ENCODE results near the gene RPL18A. TPM values are rescaled to one million over a fixed set of nuclear protein-coding genes. Genes with fewer than 3 reads are reported as not detected.

Gene RPL18A
- polyA plus RNA-seq, 4 donors: 1,464 to 3,671 (median 2,102) TPM

DNA sequence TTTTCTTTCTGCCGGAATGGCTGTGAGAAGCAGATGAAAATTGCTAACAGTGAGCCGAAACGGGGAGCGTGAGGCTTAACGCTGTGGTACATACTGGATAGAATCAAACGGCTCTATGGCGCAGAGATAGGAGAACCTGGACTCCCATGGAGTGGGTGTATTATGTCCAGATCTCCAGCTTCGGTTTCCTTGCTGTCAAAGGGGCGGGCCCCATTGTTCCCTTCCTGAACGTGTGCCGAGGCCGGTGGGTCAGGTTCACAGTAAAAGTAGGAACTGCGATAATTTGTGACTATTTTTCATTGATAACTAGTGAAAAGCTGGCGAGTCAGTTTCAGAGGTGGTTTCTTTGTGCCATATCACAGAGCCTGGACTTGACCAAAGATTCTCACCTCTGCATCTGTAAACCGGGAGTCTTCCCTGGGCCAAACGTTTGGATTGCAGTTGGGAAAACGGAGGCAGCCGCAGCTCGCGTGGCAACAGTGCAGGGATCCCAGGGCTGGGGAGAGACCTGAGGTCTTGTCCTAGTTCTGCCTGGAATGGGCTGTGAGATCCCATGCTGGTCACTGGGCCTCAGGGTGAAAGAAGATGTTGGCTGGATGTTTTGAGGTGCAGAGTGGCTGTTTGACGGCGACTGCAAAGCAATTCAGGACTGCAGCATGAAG is 752 bp downstream of the RPL18A start:
- no peaks in the 10 kb centered on the region for H3K27me3 ChIP-seq (ENCODE audit: control insufficient read depth in 3 of 3, insufficient read depth in 3 of 3, low read length in 3 of 3)
- no peaks in the 10 kb centered on the region for H3K9me3 ChIP-seq (ENCODE audit: control insufficient read depth in 2 of 2, insufficient read depth in 1 of 2, low read depth in 1 of 2, low read length in 1 of 2)
- peaks cover 0 to 7% (median 1%) of the 10 kb centered on the region in 3 donors for H3K4me1 ChIP-seq (ENCODE audit: control insufficient read depth in 3 of 3, insufficient read depth in 2 of 3, low read depth in 1 of 3, low read length in 2 of 3)
- WGBS, 3 donors: 0 to 2% (median 1%) methylated on average over 22 of the region's 22 CpGs
- peaks cover 11 to 47% (median 24%) of the 10 kb centered on the region in 3 donors for H3K36me3 ChIP-seq (ENCODE audit: control insufficient read depth in 3 of 3, insufficient read depth in 2 of 3, low read depth in 1 of 3, low read length in 3 of 3)
- peak overlapping the region; percentile 78 to 96 (median 87) for H3K4me3 ChIP-seq (ENCODE audit: low read depth in 1 of 3, low read length in 3 of 3)
- no peak for FAIRE-seq
- no peak for DNase-seq
- H3K27ac ChIP-seq (ENCODE audit: low read depth in 1 of 3, low read length in 2 of 3): peak overlapping the region in 2 of 3 donors; percentile 23 to 82

DNA sequence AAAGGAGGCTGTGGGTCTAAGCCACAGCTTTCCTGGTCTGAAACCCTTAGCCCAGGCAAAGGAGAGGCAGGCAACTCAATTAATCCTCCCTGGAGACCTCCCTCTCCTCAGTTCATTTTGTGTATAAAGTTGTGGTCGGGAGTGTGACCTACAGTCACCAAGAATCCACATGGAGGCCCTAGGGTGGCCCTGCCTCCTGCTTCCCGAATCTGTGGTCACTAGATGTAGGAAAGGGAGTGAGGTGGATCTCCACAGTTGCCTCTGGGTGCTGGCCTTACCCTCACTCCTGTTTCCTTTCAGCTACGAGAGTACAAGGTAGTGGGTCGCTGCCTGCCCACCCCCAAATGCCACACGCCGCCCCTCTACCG is 1.3 kb downstream of the RPL18A start:
- Histone ChIP-seq H3K27me3 (ENCODE audit: control insufficient read depth in 3 of 3, insufficient read depth in 3 of 3, low read length in 3 of 3) (no peaks in the 10 kb centered on the region), H3K36me3 (ENCODE audit: control insufficient read depth in 3 of 3, insufficient read depth in 2 of 3, low read depth in 1 of 3, low read length in 3 of 3) (peaks cover 11 to 52% (median 24%) of the 10 kb centered on the region in 3 donors)
- WGBS, 3 donors: 16 to 32% (median 25%) methylated on average over 6 to 7 of the region's 7 CpGs

DNA sequence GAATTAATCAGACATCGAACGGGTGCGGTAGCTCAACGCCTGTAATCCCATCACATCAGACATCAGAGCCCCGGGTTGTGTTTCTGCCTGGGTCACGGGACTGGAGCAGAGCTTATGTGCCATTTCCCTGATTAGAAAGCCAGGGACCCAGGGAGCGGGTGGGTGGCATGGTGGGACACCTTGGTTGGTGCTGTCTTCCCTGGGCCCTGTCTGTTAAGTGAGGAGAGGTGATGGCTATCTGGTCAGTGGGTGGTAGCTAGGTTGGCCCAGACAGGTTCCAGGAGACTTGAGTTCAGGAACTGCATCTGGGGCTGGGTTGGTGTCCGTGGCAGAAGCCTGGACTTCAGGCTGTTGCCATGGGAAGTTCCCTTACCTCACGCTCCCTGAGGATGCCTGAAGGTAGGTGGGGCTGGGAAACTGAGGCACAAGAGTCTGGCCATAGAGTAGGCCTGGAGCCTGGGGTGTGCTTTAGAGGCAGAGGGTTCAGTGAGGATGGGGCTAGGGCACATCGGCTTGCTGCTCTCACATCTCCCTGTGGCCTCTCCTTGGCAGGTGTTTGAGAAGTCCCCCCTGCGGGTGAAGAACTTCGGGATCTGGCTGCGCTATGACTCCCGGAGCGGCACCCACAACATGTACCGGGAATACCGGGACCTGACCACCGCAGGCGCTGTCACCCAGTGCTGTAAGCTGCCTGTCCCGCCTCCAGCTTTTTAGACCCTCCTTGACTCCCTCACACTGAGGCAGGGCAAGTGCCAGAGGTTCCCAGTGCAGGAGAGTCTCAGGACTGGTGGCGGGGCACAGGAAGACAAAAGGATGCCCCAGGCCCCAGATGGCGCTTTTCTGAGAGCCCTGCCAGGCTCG is 2.1 kb downstream of the RPL18A start:
- Histone ChIP-seq H3K36me3 (ENCODE audit: control insufficient read depth in 3 of 3, insufficient read depth in 2 of 3, low read depth in 1 of 3, low read length in 3 of 3) (peaks cover 11 to 53% (median 24%) of the 10 kb centered on the region in 3 donors), H3K27me3 (ENCODE audit: control insufficient read depth in 3 of 3, insufficient read depth in 3 of 3, low read length in 3 of 3) (no peaks in the 10 kb centered on the region), H3K27ac (ENCODE audit: low read depth in 1 of 3, low read length in 2 of 3) (peak overlapping the region in 1 of 3 donors; percentile 32), H3K4me1 (ENCODE audit: control insufficient read depth in 3 of 3, insufficient read depth in 2 of 3, low read depth in 1 of 3, low read length in 2 of 3) (peaks cover 0 to 12% (median 3%) of the 10 kb centered on the region in 3 donors), H3K9me3 (ENCODE audit: control insufficient read depth in 2 of 2, insufficient read depth in 1 of 2, low read depth in 1 of 2, low read length in 1 of 2) (no peaks in the 10 kb centered on the region), H3K4me3 (ENCODE audit: low read depth in 1 of 3, low read length in 3 of 3) (peak overlapping the region in 1 of 3 donors; percentile 87)
- DNase-seq (no peak), FAIRE-seq (no peak)
- WGBS, 3 donors: 69 to 76% (median 70%) methylated on average over 20 to 23 of the region's 23 CpGs

More for the DNA sequence above, 1.3 kb downstream of the RPL18A start:
- no peak for DNase-seq
- Histone ChIP-seq H3K4me1 (ENCODE audit: control insufficient read depth in 3 of 3, insufficient read depth in 2 of 3, low read depth in 1 of 3, low read length in 2 of 3) (peaks cover 0 to 9% (median 3%) of the 10 kb centered on the region in 3 donors), H3K9me3 (ENCODE audit: control insufficient read depth in 2 of 2, insufficient read depth in 1 of 2, low read depth in 1 of 2, low read length in 1 of 2) (no peaks in the 10 kb centered on the region), H3K27ac (ENCODE audit: low read depth in 1 of 3, low read length in 2 of 3) (peak overlapping the region in 1 of 3 donors; percentile 26), H3K4me3 (ENCODE audit: low read depth in 1 of 3, low read length in 3 of 3) (peak overlapping the region in 2 of 3 donors; percentile 78 to 87)
- no peak for FAIRE-seq

DNA sequence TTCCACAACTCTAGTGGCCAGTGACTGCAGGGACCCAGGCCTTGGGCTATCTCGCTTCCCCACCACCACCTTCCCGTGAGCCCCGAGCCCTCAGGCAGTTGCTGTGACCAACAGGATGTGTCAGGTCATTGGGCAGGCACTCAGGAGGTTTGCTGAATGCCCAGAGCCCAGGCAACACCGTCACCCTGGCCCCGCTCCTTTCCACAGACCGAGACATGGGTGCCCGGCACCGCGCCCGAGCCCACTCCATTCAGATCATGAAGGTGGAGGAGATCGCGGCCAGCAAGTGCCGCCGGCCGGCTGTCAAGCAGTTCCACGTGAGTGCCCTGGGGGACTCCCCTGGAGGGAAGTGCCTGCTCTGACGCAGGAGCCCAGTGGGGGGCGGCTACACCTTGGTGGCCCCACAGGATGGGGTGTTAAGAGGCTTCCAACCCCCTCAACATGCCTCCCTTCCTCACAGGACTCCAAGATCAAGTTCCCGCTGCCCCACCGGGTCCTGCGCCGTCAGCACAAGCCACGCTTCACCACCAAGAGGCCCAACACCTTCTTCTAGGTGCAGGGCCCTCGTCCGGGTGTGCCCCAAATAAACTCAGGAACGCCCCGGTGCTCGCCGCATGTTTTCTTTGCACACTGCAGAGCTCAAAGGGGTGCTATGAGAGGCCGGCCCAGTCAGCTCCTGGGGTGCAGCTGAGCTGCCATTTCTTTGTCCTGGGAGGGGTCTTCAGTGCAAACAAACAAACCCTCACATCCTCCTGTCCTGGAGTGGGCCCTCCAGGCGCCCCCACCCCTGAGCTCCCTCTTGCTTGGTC is 3.2 kb downstream of the RPL18A start:
- Histone ChIP-seq H3K36me3 (ENCODE audit: control insufficient read depth in 3 of 3, insufficient read depth in 2 of 3, low read depth in 1 of 3, low read length in 3 of 3) (peaks cover 11 to 53% (median 24%) of the 10 kb centered on the region in 3 donors), H3K4me3 (ENCODE audit: low read depth in 1 of 3, low read length in 3 of 3) (no peak overlapping the region), H3K27ac (ENCODE audit: low read depth in 1 of 3, low read length in 2 of 3) (no peak overlapping the region), H3K9me3 (ENCODE audit: control insufficient read depth in 2 of 2, insufficient read depth in 1 of 2, low read depth in 1 of 2, low read length in 1 of 2) (no peaks in the 10 kb centered on the region), H3K4me1 (ENCODE audit: control insufficient read depth in 3 of 3, insufficient read depth in 2 of 3, low read depth in 1 of 3, low read length in 2 of 3) (peaks cover 0 to 12% (median 3%) of the 10 kb centered on the region in 3 donors), H3K27me3 (ENCODE audit: control insufficient read depth in 3 of 3, insufficient read depth in 3 of 3, low read length in 3 of 3) (no peaks in the 10 kb centered on the region)
- WGBS, 3 donors: 81 to 85% (median 85%) methylated on average over 29 to 31 of the region's 31 CpGs
- DNase-seq (no peak), FAIRE-seq (no peak)

DNA sequence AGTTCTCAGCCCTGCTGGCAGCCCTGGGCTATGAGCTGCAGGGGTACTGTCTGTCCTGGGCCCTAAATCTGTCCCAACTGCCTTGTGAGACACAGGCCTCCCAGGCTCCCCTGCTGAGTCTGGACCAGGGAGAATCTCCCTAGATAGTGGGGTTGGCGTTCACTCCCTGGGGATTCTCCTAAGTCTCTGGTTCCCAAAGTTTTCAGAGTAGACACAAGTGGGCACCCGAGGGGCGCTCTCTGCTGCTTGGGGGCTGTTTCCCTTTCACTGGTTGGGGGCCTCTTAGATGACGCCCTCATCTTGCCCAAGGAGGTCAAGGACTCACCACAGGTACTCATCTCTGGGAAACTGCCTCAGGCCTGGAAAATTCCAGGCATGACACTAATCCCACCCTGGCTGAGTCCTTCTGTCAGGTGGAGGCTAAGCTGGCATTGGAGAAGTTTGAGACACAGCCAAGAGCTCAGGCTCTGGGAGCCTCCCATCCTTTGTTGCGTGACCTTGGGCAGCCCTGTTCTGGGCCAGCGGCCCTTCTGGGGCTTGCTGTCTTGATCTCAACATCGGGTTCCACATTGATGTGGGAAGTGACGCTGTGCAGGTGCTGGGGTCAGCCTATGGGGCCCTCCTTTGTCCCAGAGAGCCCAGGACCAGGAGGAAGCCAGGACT is 3.9 kb downstream of the RPL18A start:
- WGBS, 3 donors: 69 to 78% (median 77%) methylated on average over 8 of the region's 8 CpGs
- no peak for DNase-seq

DNA sequence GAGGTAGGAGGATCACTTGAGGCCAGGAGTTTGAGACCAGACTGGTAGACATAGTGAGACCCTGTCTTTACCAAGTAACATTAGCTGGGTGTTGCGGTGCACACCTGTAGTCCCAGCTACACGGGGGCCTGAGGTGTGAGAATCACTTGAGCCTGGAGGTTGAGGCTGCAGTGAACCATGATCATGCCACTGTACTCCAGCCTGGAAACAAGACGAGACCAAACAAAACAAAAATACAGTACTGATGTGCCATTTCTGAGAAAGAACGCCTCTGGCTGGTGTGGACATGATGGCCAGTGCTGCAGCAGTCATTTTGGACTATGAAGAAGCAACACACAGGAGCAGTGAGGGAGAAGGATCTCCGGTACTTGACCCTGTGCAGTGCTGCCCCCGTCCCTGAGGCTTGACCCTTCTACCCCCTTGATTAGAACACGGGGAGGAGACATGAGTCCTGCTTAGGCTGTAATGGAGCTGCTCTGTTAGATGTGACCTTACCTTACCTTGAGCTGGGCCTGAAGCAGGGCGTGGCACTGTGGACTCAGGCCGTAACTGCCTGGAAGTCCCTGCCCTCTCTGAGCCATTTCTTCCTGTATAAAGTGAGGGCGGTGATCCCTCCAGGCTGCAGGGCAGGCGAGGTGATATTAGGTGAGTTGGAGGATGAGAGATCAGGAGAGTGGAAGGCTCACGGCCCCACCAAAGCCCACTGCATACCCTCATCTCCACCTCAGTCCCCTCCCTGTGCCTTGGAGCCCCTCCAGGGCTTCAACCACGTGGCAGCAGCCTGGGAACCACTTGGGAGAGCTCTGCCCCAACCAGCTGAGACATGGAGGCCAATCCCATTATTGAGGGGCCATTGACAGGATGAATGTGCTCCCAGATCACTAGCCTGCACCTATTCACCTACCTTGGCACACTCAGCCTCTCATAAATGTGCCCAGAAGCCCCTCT is 5.9 kb downstream of the RPL18A start:
- 32 to 58% (median 46%) methylated on average over 13 of the region's 13 CpGs for WGBS, 3 donors
- Histone ChIP-seq H3K36me3 (ENCODE audit: control insufficient read depth in 3 of 3, insufficient read depth in 2 of 3, low read depth in 1 of 3, low read length in 3 of 3) (peaks cover 11 to 53% (median 24%) of the 10 kb centered on the region in 3 donors), H3K9me3 (ENCODE audit: control insufficient read depth in 2 of 2, insufficient read depth in 1 of 2, low read depth in 1 of 2, low read length in 1 of 2) (no peaks in the 10 kb centered on the region), H3K4me1 (ENCODE audit: control insufficient read depth in 3 of 3, insufficient read depth in 2 of 3, low read depth in 1 of 3, low read length in 2 of 3) (peaks cover 0 to 8% (median 3%) of the 10 kb centered on the region in 3 donors), H3K27me3 (ENCODE audit: control insufficient read depth in 3 of 3, insufficient read depth in 3 of 3, low read length in 3 of 3) (peaks cover 0 to 25% (median 8%) of the 10 kb centered on the region in 3 donors), H3K27ac (ENCODE audit: low read depth in 1 of 3, low read length in 2 of 3) (peak overlapping the region in 1 of 3 donors; percentile 49), H3K4me3 (ENCODE audit: low read depth in 1 of 3, low read length in 3 of 3) (no peak overlapping the region)
- peak; percentile 54 to 90 for DNase-seq
- no peak for FAIRE-seq

More for the DNA sequence above, 3.9 kb downstream of the RPL18A start:
- Histone ChIP-seq H3K4me3 (ENCODE audit: low read depth in 1 of 3, low read length in 3 of 3) (no peak overlapping the region), H3K36me3 (ENCODE audit: control insufficient read depth in 3 of 3, insufficient read depth in 2 of 3, low read depth in 1 of 3, low read length in 3 of 3) (peaks cover 11 to 53% (median 24%) of the 10 kb centered on the region in 3 donors), H3K27me3 (ENCODE audit: control insufficient read depth in 3 of 3, insufficient read depth in 3 of 3, low read length in 3 of 3) (peaks cover 0 to 6% (median 0%) of the 10 kb centered on the region in 3 donors), H3K27ac (ENCODE audit: low read depth in 1 of 3, low read length in 2 of 3) (peak overlapping the region in 1 of 3 donors; percentile 60), H3K4me1 (ENCODE audit: control insufficient read depth in 3 of 3, insufficient read depth in 2 of 3, low read depth in 1 of 3, low read length in 2 of 3) (peaks cover 0 to 12% (median 3%) of the 10 kb centered on the region in 3 donors), H3K9me3 (ENCODE audit: control insufficient read depth in 2 of 2, insufficient read depth in 1 of 2, low read depth in 1 of 2, low read length in 1 of 2) (no peaks in the 10 kb centered on the region)
- FAIRE-seq: no peak

DNA sequence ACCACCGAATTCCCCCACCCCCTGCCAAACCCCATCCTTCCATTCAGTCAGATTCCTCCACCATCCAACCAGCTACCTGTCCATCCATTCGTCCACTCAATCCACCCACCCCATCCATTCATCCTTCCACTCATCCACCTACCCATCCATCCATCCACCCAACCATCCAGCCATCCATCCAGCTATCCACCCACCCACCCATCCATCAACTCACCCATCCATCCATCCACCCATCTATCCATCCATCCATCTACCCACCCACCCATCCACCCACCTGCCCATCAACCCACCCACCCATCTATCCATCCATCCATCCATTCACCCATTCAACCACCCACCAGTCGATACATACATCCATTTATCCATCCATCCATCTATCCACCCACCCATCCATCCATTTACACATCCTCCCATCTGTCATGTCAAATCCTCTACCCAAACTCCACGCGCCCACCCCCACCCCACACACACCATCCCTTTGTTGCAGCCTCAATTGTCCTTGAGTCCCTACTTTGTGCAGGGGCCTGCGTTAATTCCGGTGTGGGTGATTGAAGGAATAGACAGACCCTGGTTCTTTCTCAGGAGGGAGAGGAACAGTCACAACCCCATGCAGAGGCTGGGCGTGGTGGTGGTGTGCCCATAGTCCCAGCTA is 6.7 kb downstream of the RPL18A start:
- Histone ChIP-seq H3K9me3 (ENCODE audit: control insufficient read depth in 2 of 2, insufficient read depth in 1 of 2, low read depth in 1 of 2, low read length in 1 of 2) (no peaks in the 10 kb centered on the region), H3K4me3 (ENCODE audit: low read depth in 1 of 3, low read length in 3 of 3) (no peak overlapping the region), H3K27ac (ENCODE audit: low read depth in 1 of 3, low read length in 2 of 3) (peak overlapping the region in 1 of 3 donors; percentile 46), H3K36me3 (ENCODE audit: control insufficient read depth in 3 of 3, insufficient read depth in 2 of 3, low read depth in 1 of 3, low read length in 3 of 3) (peaks cover 11 to 45% (median 24%) of the 10 kb centered on the region in 3 donors), H3K4me1 (ENCODE audit: control insufficient read depth in 3 of 3, insufficient read depth in 2 of 3, low read depth in 1 of 3, low read length in 2 of 3) (peaks cover 0 to 7% (median 2%) of the 10 kb centered on the region in 3 donors), H3K27me3 (ENCODE audit: control insufficient read depth in 3 of 3, insufficient read depth in 3 of 3, low read length in 3 of 3) (peaks cover 0 to 33% (median 11%) of the 10 kb centered on the region in 3 donors)
- FAIRE-seq (no peak), DNase-seq (no peak)
- WGBS, 3 donors: 86 to 93% (median 89%) methylated on average over 8 of the region's 8 CpGs
